HuH-7 (cell line): ENCODE data around the gene POU2F2.
A peak's percentile ranks its signal among the peaks of the same experiment; 100 is the strongest.

ENCODE experiments used
- DNase-seq: peaks from one replicate; pipeline ENCODE4 v3.0.0; 2011; ENCODE audit warnings: low spot score

Gene POU2F2

DNA sequence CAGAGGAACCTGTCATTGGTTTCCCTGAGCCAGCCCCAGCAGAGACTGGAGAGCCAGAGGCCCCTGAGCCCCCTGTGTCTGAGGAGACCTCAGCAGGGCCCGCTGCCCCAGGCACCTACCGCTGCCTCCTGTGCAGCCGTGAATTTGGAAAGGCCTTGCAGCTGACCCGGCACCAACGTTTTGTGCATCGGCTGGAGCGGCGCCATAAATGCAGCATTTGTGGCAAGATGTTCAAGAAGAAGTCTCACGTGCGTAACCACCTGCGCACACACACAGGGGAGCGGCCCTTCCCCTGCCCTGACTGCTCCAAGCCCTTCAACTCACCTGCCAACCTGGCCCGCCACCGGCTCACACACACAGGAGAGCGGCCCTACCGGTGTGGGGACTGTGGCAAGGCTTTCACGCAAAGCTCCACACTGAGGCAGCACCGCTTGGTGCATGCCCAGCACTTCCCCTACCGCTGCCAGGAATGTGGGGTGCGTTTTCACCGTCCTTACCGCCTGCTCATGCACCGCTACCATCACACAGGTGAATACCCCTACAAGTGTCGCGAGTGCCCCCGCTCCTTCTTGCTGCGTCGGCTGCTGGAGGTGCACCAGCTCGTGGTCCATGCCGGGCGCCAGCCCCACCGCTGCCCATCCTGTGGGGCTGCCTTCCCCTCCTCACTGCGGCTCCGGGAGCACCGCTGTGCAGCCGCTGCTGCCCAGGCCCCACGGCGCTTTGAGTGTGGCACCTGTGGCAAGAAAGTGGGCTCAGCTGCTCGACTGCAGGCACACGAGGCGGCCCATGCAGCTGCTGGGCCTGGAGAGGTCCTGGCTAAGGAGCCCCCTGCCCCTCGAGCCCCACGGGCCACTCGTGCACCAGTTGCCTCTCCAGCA, 52.1 kb downstream of the POU2F2 start:
- DNase-seq: no peak

DNA sequence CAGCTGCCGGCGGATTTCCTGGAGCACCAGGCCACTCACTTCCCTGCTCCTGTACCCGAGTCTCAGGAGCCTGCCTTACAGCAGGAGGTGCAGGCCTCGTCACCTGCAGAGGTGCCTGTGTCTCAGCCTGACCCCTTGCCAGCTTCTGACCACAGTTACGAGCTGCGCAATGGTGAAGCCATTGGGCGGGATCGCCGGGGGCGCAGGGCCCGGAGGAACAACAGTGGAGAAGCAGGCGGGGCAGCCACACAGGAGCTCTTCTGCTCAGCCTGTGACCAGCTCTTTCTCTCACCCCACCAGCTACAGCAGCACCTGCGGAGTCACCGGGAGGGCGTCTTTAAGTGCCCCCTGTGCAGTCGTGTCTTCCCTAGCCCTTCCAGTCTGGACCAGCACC, 53.0 kb downstream of the POU2F2 start:
- no peak for DNase-seq

DNA sequence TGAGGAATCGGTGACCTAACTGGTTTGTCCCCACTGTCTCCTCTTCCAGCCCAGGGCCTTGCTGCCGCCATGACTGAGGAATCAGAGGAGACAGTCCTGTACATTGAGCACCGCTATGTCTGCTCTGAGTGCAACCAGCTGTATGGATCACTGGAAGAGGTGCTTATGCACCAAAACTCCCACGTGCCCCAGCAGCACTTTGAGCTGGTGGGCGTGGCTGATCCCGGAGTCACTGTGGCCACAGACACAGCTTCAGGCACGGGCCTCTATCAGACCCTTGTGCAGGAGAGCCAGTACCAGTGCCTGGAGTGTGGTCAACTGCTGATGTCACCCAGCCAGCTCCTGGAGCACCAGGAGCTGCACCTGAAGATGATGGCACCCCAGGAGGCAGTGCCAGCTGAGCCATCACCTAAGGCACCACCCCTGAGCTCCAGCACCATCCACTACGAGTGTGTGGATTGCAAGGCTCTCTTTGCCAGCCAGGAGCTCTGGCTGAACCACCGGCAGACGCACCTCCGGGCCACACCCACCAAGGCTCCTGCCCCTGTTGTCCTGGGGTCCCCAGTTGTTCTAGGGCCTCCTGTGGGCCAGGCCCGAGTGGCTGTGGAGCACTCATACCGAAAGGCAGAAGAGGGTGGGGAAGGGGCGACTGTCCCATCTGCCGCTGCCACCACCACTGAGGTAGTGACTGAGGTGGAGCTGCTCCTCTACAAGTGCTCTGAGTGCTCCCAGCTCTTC, 53.5 kb downstream of the POU2F2 start:
- no peak for DNase-seq

DNA sequence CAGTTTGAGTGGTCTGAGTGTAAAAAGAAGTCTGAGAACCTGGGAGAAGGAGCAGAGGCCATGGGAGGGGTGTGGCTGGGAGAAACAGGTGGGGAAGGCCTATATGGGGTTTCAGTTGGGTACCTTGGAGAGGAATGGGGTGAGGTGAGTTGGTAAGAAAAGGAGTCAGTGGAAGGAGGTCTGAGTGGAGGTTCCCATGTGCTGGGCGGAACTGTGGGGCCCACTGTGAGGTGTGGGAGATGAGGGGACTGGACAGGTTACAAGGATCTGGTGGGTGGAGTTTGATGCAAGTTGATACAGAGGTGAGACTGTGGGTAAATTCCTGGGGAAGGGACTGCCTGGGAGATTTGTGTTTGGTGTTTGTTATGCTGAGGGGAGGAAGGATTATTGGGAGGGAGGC, 54.2 kb downstream of the POU2F2 start:
- DNase-seq: no peak

DNA sequence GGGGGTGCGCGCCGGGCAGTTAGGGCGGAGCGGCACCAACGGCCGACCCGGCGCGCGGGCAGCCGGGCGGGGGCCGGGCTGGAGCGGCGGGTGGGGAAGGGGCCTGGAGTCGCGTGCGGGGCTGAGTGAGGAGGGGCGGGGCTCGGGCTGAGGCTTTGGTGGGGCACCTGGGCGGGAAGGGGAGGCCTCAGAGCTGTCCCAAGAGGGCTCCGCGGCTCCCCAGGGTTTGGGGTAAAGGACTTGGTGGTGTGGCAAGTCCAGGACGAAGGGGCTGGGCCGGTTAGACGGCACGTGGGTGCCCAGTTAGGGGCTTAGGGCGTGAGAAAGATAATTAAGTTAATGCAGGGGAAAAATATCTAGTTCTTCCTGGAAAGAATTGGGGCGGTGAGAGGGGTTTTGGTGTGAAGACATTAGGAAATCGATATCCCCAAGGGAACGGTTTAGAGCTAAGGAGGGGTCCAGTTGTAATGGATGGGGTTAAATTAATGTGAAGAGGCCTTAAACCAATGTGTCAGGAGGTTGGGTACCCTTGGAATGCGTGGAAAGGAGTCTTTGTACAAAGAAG, 55.8 kb downstream of the POU2F2 start:
- DNase-seq: peak; percentile 49

DNA sequence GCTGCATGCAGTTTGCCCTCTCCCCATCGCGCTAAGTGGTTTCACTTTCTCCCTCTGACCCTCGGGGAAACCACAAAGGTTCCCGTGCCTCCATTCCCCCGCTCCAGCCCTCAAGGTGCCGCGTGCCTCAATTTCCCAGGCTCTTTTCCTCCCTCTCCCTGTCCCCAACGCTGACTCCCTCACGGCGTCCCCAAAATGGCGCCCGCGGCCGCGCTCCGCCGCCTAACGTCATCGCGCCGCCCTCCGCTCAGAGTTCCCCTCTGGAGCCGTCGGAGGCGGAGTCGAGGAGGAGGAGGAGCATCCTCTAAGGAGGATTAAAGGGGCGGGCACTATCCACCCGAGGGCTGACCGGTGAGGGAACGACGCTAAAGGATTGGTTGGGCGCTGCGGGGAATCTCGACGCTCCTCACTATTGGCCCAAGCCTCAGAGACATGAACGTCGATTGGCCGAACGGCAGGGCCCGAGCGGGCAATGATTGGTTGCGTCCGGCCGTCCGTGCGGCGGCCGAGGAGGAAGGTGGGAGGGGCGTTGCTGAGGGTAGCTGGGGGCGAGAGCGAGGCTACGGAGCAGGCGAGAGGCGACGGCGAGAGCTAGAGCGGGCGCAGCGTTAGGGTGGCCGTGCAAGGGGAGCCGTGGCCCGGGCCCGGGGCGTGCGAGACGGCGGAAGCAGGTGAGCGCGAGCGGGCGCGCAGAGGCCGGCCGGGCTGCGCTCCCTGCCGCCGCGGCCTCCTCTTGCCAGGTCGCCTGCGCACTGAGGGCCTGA, 56.4 kb downstream of the POU2F2 start, which contains the start of gene ZNF574:
TSS of gene ZNF574 (plus strand) at position 551 of the 764 bp plus-strand sequence. CDS start 2,441 bp downstream, outside the sequence.
- peak; percentile 100 for DNase-seq

DNA sequence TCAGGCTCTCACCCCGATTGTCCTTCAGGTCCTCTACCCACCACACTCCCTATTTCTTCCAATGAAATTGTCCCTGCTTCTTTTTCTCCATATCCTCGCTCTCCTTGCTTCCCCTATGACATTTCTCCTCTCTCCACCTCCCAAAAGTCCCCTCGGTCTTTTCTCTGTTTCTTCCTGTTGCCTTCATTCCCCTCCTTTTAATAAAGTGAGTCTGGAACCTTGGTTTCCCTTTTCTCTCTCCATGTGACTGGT, 57.0 kb downstream of the POU2F2 start:
- no peak for DNase-seq

DNA sequence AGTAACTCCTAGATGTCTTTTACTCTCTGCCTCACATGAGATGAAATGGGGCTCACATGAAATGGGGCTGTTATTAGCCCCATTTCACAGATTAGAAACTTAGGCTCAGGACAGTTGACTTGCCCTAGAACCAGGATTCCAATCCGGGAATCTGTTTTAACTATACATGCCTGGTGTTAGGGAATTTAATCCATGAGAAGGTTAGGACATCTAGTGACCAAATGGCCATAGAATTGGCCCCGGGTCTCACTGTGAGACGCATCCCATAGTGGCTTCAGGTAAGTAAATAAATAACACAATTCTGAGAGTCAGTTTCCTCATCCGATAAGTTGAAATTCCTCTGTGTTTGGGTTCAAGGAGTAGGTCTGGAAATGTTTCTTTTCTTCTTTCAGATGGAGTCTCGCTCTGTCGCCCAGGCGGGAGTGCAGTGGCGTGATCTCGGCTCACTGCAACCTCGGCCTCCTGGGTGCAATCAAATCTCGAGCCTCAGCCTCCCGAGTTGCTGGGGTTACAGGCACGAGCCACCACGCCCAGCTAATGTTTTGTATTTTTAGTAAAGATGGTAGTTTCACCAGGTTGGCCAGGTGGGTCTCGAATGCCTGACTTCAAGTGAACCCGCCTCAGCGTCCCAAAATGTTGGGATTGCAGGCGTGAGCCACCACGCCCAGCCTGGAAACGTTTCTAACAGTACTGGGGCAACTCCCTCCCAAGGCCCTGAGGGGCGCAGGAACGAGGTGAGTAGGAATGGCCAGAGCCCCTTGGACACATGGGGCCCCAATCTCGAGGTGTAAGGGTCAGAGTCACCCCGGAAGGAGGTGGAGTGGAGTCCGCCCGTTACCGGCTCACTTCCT, 57.5 kb downstream of the POU2F2 start:
- DNase-seq: peak; percentile 74

DNA sequence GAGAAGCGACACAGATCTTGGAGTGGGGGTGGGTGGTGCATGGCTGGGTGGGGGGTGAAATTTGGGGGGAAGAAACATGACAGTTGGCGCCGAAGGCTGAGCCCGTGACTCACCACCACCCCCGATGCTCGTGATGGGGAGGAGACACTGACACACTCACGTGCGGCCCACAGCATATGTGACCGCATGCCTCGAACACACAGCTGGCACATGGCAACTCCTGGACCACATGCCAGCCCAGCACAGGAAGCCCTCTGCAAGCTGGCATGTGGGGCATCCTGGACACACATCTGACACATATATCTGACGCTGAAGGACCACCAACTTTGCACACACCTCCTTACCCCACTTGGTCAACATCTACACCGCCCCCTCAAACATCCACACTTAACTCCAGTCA, 61.0 kb downstream of the POU2F2 start:
- DNase-seq: no peak

DNA sequence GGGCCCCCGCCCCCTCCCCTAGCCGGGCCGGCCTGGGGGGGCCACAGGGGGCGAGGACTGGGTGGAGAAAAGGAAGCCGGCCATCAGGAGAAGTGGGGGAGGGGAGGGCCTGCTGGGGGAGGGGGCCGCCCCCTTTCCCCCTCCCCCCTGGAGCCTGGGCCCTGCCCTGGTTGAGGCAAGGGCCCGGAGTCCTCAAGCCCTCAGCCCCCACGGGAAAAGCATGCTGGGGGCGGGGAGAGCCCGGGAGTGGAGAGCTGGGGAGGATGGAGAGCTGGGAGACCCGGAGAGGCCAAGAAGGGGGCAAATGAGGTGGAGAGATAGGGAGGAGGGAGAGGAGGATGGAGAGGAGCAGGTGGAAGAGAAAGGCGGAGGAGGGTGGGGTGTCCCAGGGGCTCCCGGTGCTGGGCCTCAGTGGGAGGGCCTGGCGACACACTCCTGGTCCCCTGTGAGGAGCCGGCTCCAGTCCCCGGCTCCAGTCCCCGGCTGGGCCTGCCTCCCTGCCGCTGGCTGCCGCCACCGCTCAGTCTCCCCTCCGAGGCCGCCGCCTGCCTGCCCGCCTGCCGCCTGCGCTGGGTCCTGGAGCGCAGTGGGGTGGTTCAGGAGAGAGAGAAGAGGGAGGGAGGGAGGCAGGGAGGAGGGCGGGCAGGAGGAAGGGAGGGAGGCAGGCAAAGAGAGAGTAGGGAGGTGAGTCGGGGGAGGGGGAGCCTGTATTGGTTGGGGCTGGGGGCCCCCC, 62.5 kb downstream of the POU2F2 start, which contains the start of gene GRIK5:
TSS of gene GRIK5 (minus strand) at position 588 of the 733 bp plus-strand sequence. CDS start 4,436 bp downstream, outside the sequence.
- DNase-seq: no peak

DNA sequence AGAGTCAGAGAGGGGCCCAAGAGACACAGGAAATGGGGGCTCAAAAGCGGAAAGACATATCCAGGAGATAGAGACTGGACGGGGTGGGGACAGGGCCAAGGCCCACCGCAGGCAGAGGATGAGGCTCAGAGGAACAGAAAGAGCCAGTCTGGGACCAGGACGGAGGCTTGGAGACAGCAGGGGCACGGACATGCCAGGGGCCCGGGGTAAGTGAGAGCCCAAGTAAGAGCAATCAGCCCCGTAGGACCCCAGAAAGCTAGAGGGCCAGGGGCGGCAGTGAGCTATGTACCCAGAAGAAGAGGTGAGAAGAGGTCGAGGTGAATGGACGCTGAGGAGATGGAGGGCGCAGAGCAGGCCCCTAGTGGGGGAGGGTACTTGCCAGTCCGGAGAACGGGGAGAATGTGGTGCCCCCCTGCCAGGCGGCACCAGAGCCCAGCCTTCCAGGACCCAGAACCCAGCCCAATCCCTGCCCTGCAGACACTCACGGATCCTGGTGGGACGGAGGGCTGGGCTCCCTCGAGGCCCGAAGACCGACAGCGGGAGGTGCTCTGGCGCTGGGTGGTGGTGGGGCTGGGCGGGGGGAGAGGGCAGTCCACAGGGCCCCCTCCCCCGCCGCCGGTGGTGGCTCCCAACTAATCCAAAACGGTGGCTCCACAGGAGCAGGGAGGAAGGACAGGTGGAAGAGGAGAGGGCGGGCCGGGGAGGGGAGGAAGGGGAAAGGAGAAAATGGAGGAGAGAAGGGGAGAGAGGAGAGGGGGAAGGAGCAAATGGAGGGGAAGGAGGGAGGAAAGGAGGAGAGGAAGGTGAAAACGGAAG, 63.3 kb downstream of the POU2F2 start:
- no peak for DNase-seq

DNA sequence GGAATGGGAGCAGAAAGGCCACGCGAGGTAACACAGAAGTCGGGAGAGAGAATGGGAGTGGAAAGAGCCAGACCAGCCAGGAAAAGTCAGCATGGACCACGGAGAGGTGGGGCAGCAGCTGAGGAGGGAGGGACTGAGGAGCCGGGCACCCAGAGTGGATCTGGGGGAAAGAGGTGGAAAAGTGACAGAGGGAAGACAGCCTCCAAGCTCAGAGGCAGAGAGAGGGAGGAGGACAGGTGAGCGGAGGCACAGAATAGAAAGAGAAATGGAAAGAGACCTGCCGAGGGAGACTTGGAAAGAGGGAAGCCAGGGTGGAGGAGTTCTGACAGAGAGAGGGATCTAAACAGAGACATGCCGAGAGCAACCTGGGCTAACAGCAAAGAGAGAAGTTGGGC, 63.9 kb downstream of the POU2F2 start:
- DNase-seq: no peak

DNA sequence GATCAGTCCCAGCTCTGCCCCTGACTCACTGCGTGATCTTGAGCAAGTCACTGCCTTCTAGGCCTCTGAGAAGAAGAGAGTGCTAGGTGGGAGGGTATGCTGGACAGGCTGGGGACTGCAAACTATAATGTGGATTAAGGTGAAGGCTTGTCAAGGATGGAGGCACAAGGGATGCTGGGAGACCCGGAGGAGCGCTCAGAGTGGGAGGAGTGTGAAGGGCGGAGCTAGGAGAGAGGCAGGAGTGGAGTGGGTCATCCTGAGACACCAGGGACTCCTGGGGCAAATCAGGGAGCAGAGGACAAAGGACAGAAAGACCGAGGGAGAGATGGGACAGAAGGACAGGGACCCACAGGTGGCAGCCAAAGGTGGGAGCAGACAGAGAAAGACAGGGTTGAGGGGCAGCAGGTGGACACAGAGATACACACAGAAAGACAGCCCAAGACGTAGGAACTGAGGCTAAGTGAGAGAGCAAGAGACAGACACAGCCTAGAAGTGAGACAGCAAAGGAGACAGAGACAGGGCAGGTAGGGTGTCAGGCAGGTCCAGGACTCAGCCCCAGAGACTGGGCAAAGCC, 64.8 kb downstream of the POU2F2 start:
- no peak for DNase-seq

DNA sequence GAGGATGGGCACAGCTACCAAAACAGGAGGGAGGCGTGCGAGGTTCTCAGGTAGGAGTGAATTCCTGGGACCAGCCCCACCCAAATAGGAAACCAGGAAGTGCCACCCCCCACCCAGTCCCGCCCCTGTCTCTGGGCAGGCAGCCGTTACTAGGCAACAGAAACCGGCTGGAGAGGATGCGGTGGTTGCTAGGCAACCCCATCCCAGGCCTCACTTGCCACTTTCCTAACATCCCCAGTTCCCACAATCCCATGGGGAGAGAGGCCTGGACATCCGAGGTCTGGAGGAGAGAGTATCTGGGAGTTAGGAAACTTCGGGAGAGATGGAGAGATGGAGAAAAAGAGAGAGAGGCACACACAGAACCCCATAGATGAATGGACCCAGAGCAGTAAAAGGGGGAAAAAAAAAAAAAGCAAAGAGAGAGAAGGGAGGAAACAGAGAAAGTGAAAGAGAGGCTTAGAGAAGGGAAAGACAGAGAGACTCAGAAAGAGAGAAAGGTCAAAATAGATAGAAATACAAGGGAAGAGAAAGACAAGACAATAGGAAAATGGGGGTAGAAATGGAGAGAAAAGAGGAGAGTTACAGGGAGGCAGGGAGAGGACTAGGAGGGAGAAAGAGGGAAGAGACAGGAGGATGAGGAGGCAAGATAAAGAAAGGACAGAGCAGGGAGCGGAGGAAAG, 66.0 kb downstream of the POU2F2 start:
- no peak for DNase-seq

DNA sequence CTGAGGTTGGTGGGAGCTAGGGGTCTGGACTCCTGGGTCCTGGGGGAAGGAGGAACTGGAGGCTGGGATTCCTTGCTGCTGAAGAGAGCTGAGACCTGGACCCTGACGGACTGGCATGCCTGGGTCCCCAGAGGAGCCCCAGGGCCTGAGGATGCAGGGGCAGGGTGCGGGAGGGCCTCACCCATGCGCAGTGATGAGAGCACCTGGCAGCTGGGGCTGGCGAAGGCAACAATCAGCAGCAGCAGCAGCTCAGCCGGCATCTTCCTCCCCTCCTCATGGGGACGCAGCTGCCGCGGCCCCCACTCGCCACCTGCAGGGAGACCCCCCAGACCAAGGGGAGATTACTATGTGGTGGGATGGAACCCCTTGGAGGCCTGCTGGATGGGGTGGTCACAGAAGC, 66.7 kb downstream of the POU2F2 start:
- no peak for DNase-seq

DNA sequence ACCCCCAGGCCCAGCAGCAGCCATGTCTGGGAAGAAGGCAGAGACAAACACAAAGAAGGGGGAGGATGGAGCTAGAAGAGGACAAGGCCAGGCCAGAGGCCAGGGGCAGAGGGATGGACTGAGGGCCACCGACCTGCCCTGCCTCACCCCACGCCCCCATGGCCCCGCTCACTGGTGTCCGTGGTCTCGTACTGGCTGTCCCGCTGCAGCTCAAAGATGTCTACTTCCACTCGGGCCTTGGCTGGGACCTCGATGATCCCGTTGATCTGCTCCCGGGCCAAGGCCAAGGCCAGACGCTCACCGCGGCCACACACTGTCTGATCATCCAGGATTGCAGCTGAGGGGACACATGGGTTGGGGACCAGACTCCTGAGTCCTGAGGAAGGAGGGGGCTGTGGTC, 67.2 kb downstream of the POU2F2 start:
- DNase-seq: no peak

DNA sequence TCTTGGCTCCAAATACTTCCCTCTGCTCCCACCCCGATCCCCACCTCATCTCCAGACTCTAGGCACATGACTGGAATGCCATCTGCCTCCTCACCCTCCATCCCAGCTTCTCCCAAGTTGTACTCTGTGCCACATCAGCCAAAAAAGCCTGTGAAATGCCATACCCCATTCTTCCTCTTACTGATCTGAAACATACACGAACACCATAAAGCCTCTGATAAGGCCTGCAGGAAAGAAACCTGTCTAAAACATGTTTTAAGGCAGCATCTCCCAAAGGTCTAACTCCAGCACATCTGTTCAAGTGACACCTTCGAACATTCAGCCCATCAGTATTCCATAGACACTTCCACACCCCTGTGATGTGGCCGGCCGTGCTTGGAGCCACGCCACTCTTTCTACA, 67.8 kb downstream of the POU2F2 start:
- no peak for DNase-seq

DNA sequence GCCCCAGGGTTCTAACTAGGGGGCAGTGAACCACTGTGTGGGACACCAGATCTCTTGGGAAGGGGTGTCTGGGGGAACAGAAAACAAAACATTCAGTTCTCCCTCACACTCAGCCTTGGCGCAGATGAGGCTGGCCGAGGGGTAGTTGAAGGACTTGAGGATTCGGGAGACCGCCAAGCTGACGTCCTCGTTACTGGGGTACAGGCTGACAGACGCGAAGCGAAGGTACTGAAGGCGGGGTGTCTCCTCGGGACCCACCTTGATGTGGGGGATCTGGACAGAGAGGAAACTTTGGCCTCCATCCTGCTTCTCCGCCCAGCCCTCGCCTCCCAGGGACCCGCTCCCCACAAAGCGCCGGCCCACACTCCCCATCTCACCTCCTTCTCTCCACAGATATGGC, 69.9 kb downstream of the POU2F2 start:
- DNase-seq: no peak

DNA sequence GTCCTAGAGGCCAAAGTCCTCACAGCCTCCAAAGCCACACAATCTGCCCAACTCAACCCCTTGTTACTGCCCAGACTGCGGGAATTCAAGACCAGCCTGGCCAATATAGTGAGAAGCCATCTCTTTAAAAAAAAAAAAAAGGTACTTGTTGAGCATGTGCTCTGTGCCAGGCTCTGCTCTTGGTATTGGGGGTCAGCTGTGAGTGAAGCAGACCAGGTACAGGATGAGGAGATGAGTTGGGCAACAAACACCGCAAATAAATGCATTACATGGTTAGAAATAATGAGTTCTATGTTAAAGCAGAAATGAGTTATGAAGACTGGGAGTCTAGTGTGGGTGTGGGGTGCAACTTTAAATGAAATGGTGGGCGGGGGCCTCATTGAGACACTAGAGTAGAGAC, 72.1 kb downstream of the POU2F2 start:
- no peak for DNase-seq
